Stomach (tissue), 4 donors: ENCODE measurements around the gene GPX5.

Experiments used
- EP300 ChIP-seq: sonication (generic); formaldehyde crosslinking; IDR thresholded peaks from one replicate; pipeline ENCODE4 v1.6.1; 2017; ENCODE audit warnings: antibody characterized with exemption
- POLR2A ChIP-seq, 4 donors: fragments of 450-650 bp; IDR thresholded peaks; one replicate each; pipeline ENCODE4 v1.6.1; 2016; ENCODE audit warnings: antibody characterized with exemption in 4 of 4, control low read depth in 2 of 4, mild to moderate bottlenecking in 1 of 4, moderate library complexity in 1 of 4
- POLR2AphosphoS5 ChIP-seq, 3 donors: sonication (generic); formaldehyde crosslinking; IDR thresholded peaks; one replicate each; pipeline ENCODE4 v1.6.1; 2016; ENCODE audit warnings: antibody characterized with exemption in 3 of 3
- TF ChIP-seq, protein P1 (sequence below), 7 experiments: fragments of 450-650 bp in 4 of 7; fragments of 200-600 bp in 3 of 7; sonication (generic) in 3 of 7; IDR thresholded peaks; one replicate each; pipeline ENCODE4 v1.5.1; 2016 to 2019; ENCODE audit warnings: antibody characterized with exemption in 7 of 7, control low read depth in 2 of 7, mild to moderate bottlenecking in 1 of 7

DNA sequence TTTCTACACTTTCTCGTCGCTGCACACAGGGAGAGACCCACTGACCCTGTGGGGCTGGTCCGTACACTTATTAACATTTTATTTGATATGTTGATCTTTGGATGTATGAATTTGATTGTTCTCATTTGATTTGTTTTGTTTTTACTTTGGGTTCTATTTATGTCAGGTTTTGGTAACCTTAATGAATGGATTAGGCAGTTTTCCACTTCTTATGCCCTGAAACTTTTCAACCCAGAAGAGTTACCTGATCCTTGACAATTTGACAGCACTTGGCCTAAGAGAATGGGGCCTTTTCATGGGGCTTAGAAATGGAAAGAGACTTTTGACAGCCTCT, 33.7 kb upstream of the GPX5 start:
- TF ChIP-seq POLR2AphosphoS5 (IDR thresholded peaks at IDR 0.05) (no peak), POLR2A (IDR thresholded peaks at IDR 0.05) (no peak), EP300 (no peak)
- TF ChIP-seq, protein P1, sequence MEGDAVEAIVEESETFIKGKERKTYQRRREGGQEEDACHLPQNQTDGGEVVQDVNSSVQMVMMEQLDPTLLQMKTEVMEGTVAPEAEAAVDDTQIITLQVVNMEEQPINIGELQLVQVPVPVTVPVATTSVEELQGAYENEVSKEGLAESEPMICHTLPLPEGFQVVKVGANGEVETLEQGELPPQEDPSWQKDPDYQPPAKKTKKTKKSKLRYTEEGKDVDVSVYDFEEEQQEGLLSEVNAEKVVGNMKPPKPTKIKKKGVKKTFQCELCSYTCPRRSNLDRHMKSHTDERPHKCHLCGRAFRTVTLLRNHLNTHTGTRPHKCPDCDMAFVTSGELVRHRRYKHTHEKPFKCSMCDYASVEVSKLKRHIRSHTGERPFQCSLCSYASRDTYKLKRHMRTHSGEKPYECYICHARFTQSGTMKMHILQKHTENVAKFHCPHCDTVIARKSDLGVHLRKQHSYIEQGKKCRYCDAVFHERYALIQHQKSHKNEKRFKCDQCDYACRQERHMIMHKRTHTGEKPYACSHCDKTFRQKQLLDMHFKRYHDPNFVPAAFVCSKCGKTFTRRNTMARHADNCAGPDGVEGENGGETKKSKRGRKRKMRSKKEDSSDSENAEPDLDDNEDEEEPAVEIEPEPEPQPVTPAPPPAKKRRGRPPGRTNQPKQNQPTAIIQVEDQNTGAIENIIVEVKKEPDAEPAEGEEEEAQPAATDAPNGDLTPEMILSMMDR (IDR thresholded peaks at IDR 0.05) = no peak
